Pancreas (tissue), 10 donors: Measurements from ENCODE around the gene RGL4. TPM values are rescaled to one million over a fixed set of nuclear protein-coding genes. Genes with fewer than 3 reads are reported as not detected.

Experiments
- ATAC-seq, 4 donors: fragments of 200-7000 bp; cut with Tn5 transposase; one replicate each; pipeline versions ENCODE4 v1.8.0 to v1.9.1; 2020; ENCODE audit warnings: mild to moderate bottlenecking in 4 of 4, moderate library complexity in 4 of 4
- DNase-seq, 6 donors: peaks; one replicate each; pipeline ENCODE4 v3.0.0-alpha.2; 2020
- FAIRE-seq: peaks from 2 replicates; lab custom pipeline; 2012; peaks lifted over from hg19 to GRCh38; lab: Jason Lieb, UNC
- H3K27ac ChIP-seq, 4 donors: fragments of 200-600 bp; sonication (generic); 1 replicate in 3 of 4; 2 replicates in 1 of 4; pipeline versions ENCODE4 v1.5.0 to v1.8.0; 2020
- H3K27me3 ChIP-seq, 4 donors: fragments of 200-600 bp; one replicate each; pipeline ENCODE4 v1.8.0; 2021
- H3K36me3 ChIP-seq, 3 donors: fragments of 200-600 bp; sonication (generic) in 1 of 3; one replicate each; pipeline versions ENCODE4 v1.5.0 to v1.8.0; 2020 to 2021
- H3K4me1 ChIP-seq, 3 donors: fragments of 200-600 bp; one replicate each; pipeline ENCODE4 v1.8.0; 2021
- H3K4me3 ChIP-seq, 4 donors: fragments of 200-600 bp; sonication (generic) in 2 of 4; one replicate each; pipeline versions ENCODE4 v1.5.0 to v1.8.0; 2020 to 2021
- H3K9me3 ChIP-seq, 4 donors: fragments of 200-600 bp; one replicate each; pipeline ENCODE4 v1.8.0; 2021
- WGBS, 2 donors: extraction: QIAGEN DNeasy Blood & Tissue Kit; methylation state at CpG; one replicate each; pipeline ENCODE4 v1.1.7; 2013; 5-methylcytosine and 5-hydroxymethylcytosine counted together
- intact Hi-C, 3 donors: fragments of 100-400 bp; cut with DNase I; formaldehyde crosslinking; loops; one replicate each; pipeline versions ENCODE4 v1.11.1 to v1.14.2; 2022
- polyA plus RNA-seq, 2 donors: library from polyadenylated mRNA; stranded (reverse); fragments of 200-250 nt; gene quantifications; one replicate each; pipeline ENCODE4 v1.2.3, GENCODE V29; 2013
- total RNA-seq, 6 donors: library from RNA; stranded (reverse); fragmentation: NEBNext Ultra II Directional in 4 of 6; extraction: Animal tissue kit (Norgen Biotek cat#: 25700) in 4 of 6; gene quantifications; one replicate each; pipeline versions ENCODE4 v1.2.1 to v1.2.4, GENCODE V29; 2021 to 2023
- TF ChIP-seq, protein P1 (sequence below), 4 donors: fragments of 200-600 bp; sonication (generic) in 3 of 4; IDR thresholded peaks; one replicate each; pipeline versions ENCODE4 v1.5.0 to v1.8.0; 2021; ENCODE audit warnings: antibody characterized with exemption in 4 of 4
- donor health status: healthy with polysubstance abuse.
- donor health status: DM: no; HTN: no; CAD: no; lungs with moderate emphysema.
- donor health status: DM: no; HTN: no; CAD: no.
- donor health status: control.
- donor health status: control.
- donor health status: Bipolar disorder and iron deficiency.
- donor health status: DM: yes; HTN: yes; CAD: no.
- donor health status: DM: no; HTN: no; CAD: no.
- donor health status: DM: no; HTN: no; CAD: no.
- donor health status: DM: yes; HTN: yes; CAD: no.

The RGL4 gene
- total and polyA plus RNA-seq, 8 donors: 0.42 to 0.95 (median 0.61) TPM; not detected in 4

DNA sequence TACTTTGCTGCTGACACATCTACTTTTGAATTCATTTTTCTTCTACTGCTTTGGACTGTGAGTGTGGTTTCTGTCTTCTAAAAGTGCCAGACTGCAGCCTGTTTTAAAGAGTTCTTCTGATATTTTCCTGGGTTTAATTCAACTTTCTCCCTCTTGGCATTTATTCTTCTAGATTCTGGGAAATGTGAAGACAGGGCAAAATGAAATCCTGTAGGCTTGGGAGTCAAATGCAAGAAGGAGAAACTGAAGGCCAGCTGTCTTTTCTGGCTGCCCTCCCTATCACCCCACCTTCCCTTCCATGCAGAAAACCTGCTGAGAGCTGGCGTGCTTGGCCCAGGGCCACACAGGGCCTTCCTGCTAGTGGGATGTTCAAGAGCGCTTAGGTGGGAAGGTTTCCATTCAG, 52.5 kb downstream of the RGL4 start:
- ATAC-seq: peak in 1 of 4 donors; percentile 23
- Histone ChIP-seq H3K27me3 (no peaks in the 10 kb centered on the region), H3K4me1 (no peaks in the 10 kb centered on the region), H3K9me3 (no peaks in the 10 kb centered on the region), H3K27ac (no peak overlapping the region), H3K36me3 (peaks cover 0 to 18% (median 0%) of the 10 kb centered on the region in 3 donors), H3K4me3 (no peak overlapping the region)
- no peak for DNase-seq
- TF ChIP-seq, protein P1, sequence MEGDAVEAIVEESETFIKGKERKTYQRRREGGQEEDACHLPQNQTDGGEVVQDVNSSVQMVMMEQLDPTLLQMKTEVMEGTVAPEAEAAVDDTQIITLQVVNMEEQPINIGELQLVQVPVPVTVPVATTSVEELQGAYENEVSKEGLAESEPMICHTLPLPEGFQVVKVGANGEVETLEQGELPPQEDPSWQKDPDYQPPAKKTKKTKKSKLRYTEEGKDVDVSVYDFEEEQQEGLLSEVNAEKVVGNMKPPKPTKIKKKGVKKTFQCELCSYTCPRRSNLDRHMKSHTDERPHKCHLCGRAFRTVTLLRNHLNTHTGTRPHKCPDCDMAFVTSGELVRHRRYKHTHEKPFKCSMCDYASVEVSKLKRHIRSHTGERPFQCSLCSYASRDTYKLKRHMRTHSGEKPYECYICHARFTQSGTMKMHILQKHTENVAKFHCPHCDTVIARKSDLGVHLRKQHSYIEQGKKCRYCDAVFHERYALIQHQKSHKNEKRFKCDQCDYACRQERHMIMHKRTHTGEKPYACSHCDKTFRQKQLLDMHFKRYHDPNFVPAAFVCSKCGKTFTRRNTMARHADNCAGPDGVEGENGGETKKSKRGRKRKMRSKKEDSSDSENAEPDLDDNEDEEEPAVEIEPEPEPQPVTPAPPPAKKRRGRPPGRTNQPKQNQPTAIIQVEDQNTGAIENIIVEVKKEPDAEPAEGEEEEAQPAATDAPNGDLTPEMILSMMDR (IDR thresholded peaks at IDR 0.05): no peak
- intact Hi-C loops: no loop called here
- no peak for FAIRE-seq
- WGBS, 2 donors: 73 to 85% methylated on average over 2 of the region's 2 CpGs

DNA sequence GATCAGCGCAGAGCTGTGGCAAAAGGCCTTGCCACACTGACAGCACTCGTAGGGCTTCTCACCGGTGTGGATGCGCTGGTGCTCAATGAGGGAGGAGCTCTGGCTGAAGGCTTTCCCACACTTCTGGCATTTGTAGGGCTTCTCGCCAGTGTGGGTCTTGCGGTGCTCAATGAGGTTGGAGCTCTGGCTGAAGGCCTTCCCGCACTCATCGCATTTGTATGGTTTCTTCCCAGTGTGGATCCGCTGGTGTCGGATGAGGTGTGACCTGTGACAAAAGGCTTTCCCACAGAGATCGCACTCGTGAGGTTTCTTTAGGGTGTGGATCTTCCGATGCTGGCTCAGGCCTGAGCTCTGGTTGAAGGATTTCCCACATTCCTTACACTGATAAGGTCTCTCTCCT, 53.2 kb downstream of the RGL4 start:
- Histone ChIP-seq H3K4me1 (no peaks in the 10 kb centered on the region), H3K4me3 (no peak overlapping the region), H3K36me3 (peaks cover 0 to 18% (median 0%) of the 10 kb centered on the region in 3 donors), H3K27ac (no peak overlapping the region), H3K27me3 (no peaks in the 10 kb centered on the region), H3K9me3 (no peaks in the 10 kb centered on the region)
- no peak for FAIRE-seq
- ATAC-seq: no peak
- intact Hi-C loops: no loop called here
- 95 to 97% methylated on average over 13 of the region's 13 CpGs for WGBS, 2 donors
- TF ChIP-seq, protein P1 (IDR thresholded peaks at IDR 0.05): no peak
- no peak for DNase-seq

DNA sequence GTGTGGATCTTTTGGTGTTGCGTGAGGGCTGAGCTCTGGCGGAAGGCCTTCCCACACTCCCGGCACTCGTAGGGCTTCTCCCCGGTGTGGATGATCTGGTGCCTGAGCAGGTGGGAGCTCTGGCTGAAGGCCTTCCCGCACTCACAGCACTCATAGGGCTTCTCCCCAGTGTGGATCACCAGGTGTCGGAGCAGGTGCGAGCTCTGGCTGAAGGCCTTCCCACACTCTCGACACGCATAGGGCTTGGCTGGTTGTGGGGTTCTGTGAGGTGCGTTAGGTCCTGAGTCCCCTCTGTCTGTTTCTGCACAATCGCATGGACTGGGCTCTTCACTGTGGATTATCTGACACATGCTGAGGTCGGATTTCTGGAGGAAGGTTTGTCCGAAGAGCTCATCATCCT, 53.7 kb downstream of the RGL4 start:
- no peak for ATAC-seq
- intact Hi-C loops: no loop called here

DNA sequence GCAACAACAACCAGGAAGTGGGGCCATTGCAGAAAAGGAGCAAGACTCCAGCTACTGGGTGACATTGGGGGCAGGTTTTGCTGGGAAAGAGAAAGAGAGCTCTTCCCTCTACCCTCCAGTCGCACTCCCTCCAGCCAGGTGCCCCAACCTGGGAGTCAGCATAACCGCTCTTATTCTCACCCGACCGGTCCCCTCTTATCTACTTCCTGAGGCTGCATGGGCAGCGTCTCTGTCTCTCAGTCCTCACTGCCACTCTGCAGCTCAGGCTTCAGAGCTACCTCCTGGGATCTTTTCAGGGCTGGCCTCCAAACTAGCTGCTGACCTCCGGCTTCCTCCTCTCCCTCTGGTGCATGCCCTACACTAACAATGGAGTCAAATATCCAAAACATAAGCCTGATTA, 55.0 kb downstream of the RGL4 start:
- Histone ChIP-seq H3K4me3 (no peak overlapping the region), H3K36me3 (peaks cover 0 to 18% (median 0%) of the 10 kb centered on the region in 3 donors), H3K9me3 (no peaks in the 10 kb centered on the region), H3K4me1 (peaks cover 0 to 6% (median 5%) of the 10 kb centered on the region in 3 donors), H3K27ac (no peak overlapping the region), H3K27me3 (no peaks in the 10 kb centered on the region)
- ATAC-seq: peak in 3 of 4 donors; percentile 24 to 64 (median 39)
- WGBS, 2 donors: 14 to 25% methylated on average over 6 of the region's 6 CpGs
- TF ChIP-seq, protein P1 (IDR thresholded peaks at IDR 0.05): no peak
- FAIRE-seq: no peak
- peak in 1 of 6 donors; percentile 35 for DNase-seq
- intact Hi-C loops: no loop called here

More for the DNA sequence above, 53.7 kb downstream of the RGL4 start:
- TF ChIP-seq, protein P1 (IDR thresholded peaks at IDR 0.05): no peak
- FAIRE-seq (no peak), DNase-seq (no peak)
- H3K4me1 ChIP-seq: peaks cover 0 to 1% (median 0%) of the 10 kb centered on the region in 3 donors
- no peak overlapping the region for H3K4me3 ChIP-seq
- WGBS, 2 donors: 95 to 97% methylated on average over 14 of the region's 14 CpGs
- H3K9me3 ChIP-seq: no peaks in the 10 kb centered on the region
- H3K36me3 ChIP-seq: peaks cover 0 to 18% (median 0%) of the 10 kb centered on the region in 3 donors
- no peaks in the 10 kb centered on the region for H3K27me3 ChIP-seq
- no peak overlapping the region for H3K27ac ChIP-seq

Other genes starting within 250 kb of the RGL4 start
- not detected for gene IGLL1, start 110.7 kb upstream of the RGL4 start, total RNA-seq
- gene IGLL1, start 110.7 kb upstream of the RGL4 start, polyA plus RNA-seq: under 1 TPM in 1 of 2 donors, not detected in 1; 0.26 TPM
- gene DRICH1, start 58.7 kb upstream of the RGL4 start, total RNA-seq: 1 to 10 TPM in 1 of 6 donors, under 1 TPM in 4, not detected in 1; 0.18 to 1.2 (median 0.58) TPM
- gene DRICH1, start 58.7 kb upstream of the RGL4 start, polyA plus RNA-seq: 1 to 10 TPM; 2.5 to 3.2 TPM
- gene ZNF70, start 60.1 kb downstream of the RGL4 start, total RNA-seq: 1 to 10 TPM; 2.2 to 4.3 (median 2.8) TPM
- 1 to 10 TPM in 1 of 2 donors, under 1 TPM in 1; 0.77 to 1.4 TPM for gene ZNF70, start 60.1 kb downstream of the RGL4 start, polyA plus RNA-seq
- gene VPREB3, start 63.4 kb downstream of the RGL4 start, total RNA-seq: under 1 TPM in 1 of 6 donors, not detected in 5; 0.78 TPM
- gene VPREB3, start 63.4 kb downstream of the RGL4 start, polyA plus RNA-seq: under 1 TPM in 1 of 2 donors, not detected in 1; 0.80 TPM
- gene C22orf15, start 72.0 kb downstream of the RGL4 start, total RNA-seq: not detected
- gene C22orf15, start 72.0 kb downstream of the RGL4 start, polyA plus RNA-seq: not detected
- gene CHCHD10, start 77.0 kb downstream of the RGL4 start, total RNA-seq: 10 to 100 TPM; 30.6 to 75.5 (median 50.6) TPM
- 100 to 1,000 TPM in 1 of 2 donors, 10 to 100 TPM in 1; 81.2 to 134 TPM for gene CHCHD10, start 77.0 kb downstream of the RGL4 start, polyA plus RNA-seq
- 10 to 100 TPM in 1 of 6 donors, 1 to 10 TPM in 1, under 1 TPM in 4; 0.43 to 17.6 (median 0.60) TPM for gene MMP11, start 81.8 kb downstream of the RGL4 start, total RNA-seq
- gene MMP11, start 81.8 kb downstream of the RGL4 start, polyA plus RNA-seq: 1 to 10 TPM in 1 of 2 donors, under 1 TPM in 1; 0.87 to 1.3 TPM
- 10 to 100 TPM; 25.2 to 36.8 (median 30.4) TPM for gene SMARCB1, start 96.0 kb downstream of the RGL4 start, total RNA-seq
- 10 to 100 TPM; 28.2 to 37.1 TPM for gene SMARCB1, start 96.0 kb downstream of the RGL4 start, polyA plus RNA-seq
- 10 to 100 TPM; 13.0 to 26.5 (median 19.1) TPM for gene DERL3, start 148.0 kb downstream of the RGL4 start, total RNA-seq
- gene DERL3, start 148.0 kb downstream of the RGL4 start, polyA plus RNA-seq: 10 to 100 TPM; 19.7 to 26.3 TPM
- 10 to 100 TPM; 10.3 to 20.2 (median 14.7) TPM for gene SLC2A11, start 166.9 kb downstream of the RGL4 start, total RNA-seq
- gene SLC2A11, start 166.9 kb downstream of the RGL4 start, polyA plus RNA-seq: 10 to 100 TPM; 19.2 to 21.9 TPM
- 100 to 1,000 TPM; 128 to 269 (median 192) TPM for gene MIF, start 203.4 kb downstream of the RGL4 start, total RNA-seq
- gene MIF, start 203.4 kb downstream of the RGL4 start, polyA plus RNA-seq: 100 to 1,000 TPM; 353 to 476 TPM